Measurements from ENCODE around the gene IFT52. TPM values are rescaled to one million over a fixed set of nuclear protein-coding genes. Genes with fewer than 3 reads are reported as not detected.
"Not testable (repeated sequence)": the region's sequence is repeated elsewhere in the genome, so short reads cannot be mapped to it uniquely, and the experiment has no call there.

The IFT52 gene
- total RNA-seq, 1 experiment from 2014 or later = 67.7 TPM

DNA sequence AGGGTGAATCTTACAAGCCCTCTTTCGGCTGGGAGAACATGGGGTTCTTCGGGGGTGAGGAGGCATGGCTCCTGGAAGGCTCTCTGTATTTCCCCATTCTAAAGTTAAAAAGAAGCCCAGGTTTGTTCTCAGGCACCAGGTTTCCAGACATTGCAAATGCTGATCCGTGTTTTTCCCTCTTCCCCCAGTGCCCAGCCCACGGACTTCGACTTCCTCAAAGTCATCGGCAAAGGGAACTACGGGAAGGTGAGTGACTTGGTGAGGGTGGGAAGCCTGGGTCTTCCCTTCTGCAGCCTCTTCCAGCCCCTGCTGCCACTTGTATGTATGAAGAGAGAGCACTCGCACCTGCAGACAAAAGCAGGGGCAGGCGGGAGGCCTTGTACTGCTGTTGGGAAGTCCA is 23.3 kb upstream of the IFT52 start:
- no peak for DNase-seq (ENCODE audit: low read depth)

DNA sequence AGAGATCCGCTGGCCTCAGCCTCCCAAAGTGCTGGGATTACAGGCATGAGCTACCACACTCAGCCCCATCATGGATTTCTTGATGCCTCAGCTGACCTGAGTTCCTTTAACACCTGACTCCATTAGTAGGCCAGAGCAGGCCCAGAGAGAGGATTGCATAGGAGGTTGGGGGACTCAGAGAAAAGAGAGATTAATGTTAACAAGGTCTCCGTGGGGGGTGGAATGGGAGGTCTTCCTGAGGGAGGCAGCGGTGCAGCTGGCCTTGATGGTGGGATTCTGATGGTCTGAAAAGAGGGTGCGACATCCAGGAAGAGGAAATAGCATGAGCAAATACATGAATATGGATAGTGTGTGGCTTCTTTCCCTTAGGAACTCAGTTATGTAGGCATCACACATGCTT is 22.0 kb upstream of the IFT52 start:
- DNase-seq (ENCODE audit: low read depth) = no peak

DNA sequence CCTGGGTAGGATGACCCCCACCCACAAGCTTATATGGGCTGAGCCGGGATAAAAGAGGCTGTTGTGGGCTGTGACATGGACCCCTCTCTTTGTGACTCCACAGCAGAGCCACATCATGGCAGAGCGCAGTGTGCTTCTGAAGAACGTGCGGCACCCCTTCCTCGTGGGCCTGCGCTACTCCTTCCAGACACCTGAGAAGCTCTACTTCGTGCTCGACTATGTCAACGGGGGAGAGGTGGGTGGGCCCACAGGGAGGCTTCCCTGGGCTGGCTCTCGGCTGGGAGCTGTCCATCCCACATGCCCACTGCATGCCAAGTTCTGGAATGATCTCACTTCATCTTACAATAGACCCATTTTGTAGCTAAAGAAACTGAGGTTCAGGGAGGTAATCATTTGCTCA is 21.5 kb upstream of the IFT52 start:
- no peak for DNase-seq (ENCODE audit: low read depth)

DNA sequence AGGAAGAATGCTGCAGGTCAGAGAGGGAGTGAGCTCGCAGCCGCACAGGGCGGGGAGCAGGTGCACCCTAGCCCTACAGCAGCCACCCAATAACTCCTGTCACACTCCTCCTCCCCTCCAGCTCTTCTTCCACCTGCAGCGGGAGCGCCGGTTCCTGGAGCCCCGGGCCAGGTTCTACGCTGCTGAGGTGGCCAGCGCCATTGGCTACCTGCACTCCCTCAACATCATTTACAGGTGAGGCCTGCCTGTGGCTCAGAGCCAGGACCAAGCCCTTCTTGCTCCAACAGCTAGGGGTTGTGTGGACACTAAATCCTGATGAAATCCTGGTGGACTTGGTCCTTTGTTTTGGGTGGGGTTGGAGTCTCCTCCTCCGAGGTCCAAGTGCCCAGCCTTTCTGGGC is 20.2 kb upstream of the IFT52 start:
- no peak for DNase-seq (ENCODE audit: low read depth)

DNA sequence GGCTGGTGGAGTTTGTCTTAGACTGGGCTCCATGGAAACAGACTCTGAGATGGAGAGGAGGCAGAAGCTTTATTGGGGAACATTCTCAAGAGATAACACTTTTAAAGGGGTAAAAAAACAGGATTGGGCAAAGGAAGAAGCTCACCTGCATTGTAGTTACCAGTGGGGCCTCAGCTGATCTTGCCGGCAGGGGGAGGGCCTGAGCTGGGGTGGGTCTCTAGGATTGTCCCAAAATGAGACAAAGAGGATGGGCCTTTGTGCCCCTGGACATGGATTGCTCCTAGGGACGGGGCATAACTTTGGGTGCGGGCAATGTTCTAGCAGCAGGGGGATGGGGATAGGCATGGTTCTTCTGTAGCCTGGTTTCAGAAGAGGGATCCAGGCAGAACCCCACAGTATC is 19.4 kb upstream of the IFT52 start:
- no peak for DNase-seq (ENCODE audit: low read depth)

DNA sequence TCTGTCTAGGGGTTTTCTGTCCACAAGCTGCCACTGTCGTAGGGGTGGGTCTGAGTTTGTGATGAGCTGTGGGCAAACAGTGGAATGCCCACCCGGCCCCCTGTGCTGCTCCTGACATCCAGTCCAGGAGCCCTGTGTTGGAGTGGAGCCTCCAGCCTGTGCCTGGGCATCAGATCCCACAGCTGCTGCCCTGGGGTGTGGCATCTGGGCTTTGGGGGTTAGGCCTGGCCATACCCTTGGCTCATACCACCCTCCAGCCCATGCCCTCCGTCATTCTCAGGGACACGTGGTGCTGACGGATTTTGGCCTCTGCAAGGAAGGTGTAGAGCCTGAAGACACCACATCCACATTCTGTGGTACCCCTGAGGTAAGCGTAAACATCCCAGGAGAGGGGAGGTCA is 19.0 kb upstream of the IFT52 start:
- DNase-seq (ENCODE audit: low read depth) = no peak

DNA sequence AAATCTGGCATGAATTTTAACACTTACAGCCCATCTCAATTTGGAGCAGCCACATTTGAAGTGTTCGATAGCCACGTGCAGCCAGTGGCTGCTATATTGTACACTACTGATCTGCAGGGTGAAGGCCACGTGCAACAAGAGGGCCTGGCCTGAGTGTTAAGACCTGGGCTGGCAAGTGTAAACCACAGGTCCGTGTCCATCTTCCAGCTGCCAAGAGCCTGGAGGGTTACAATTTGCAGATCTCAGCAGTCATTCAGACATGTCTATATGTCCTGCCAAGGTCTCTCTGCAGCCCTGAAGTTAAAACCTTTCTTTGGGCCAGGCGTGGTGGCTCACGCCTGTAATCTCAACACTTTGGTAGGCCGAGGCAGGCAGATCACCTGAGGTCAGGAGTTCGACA is 17.8 kb upstream of the IFT52 start:
- DNase-seq (ENCODE audit: low read depth) = no peak

DNA sequence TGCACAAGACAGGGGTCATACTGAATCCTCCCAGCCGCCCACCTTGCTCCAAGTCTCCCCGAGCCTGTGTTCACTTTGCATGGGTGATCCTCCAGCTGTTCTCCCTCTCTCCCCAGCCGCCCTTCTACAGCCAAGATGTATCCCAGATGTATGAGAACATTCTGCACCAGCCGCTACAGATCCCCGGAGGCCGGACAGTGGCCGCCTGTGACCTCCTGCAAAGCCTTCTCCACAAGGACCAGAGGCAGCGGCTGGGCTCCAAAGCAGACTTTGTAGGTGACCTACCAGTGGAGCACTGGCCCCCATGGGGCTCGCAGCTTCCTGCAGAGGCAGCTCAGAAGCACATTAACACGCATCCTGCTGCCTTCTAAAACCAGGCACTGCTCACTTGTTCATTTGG is 14.6 kb upstream of the IFT52 start:
- no peak for DNase-seq (ENCODE audit: low read depth)

DNA sequence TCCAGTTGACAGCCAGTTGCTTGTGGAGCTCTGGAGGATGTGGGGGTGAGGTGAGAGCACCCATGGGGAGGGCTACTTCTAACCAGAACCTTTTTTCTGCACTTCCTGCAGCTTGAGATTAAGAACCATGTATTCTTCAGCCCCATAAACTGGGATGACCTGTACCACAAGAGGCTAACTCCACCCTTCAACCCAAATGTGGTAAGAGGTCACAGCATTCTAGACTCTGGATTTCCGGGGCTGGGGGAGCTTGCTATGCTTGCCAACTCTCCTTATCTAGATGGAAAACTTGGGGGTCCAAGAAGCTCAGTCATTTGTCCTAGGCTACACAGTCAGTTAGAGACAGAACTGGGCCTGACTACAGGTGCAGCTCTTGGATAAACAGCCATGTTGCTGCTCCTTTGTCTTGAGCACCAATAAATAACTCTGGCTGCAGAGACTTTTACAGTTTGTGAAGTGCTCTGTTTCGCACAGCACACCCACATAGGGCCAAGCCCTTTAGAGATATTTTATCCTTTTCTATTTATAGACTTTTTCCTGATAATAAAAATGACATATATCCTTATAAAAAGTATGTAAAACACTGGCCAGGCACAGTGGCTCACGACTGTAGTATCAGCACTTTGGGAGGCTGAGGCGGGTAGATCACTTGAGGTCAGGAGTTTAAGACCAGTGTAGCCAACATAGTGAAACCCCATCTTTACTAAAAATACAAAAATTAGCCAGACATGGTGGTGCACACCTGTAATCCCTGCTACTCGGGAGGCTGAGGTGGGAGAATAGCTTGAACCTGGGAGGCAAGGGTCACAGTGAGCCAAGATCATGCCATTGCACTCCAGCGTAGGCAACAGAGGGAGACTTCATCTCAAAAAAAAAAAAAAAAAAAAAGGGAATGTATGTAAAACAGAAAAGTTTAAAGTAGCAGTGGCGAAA is 10.6 kb upstream of the IFT52 start:
- peak; percentile 51 for DNase-seq (ENCODE audit: low read depth)

DNA sequence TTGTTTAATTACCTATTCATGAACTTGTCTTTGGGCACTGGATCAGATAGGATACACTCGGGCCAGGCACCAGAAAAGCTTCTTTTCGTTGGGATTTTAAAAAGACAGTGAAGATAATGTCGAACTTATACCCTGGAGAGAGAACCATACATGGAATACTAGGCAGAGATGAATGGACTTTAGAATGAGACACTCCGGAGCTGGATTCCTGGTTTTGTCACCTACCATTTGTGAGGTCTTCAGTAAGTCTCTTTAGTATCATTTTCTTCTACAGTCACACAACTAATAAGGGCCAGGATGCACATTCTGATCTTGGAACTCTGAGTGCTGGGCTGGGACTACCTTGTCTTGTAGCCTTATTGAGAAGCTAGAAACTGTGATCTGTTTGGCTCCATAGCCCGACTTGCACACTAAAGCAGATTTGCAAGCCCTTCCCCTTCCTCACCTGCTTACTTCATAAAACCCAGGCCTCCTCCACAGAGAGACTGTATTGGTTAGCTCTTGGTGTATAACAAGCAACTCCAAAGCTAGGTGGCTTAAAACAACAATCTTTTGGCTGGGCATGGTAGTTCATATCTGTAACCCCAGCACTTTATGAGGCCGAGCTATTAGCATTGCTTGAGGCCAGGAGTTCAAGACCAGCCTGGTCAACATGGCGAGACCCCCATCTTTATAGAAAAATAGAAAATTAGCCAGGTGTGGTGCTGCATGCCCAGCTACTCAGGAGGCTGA is 7.4 kb upstream of the IFT52 start:
- peak; percentile 27 for DNase-seq (ENCODE audit: low read depth)

DNA sequence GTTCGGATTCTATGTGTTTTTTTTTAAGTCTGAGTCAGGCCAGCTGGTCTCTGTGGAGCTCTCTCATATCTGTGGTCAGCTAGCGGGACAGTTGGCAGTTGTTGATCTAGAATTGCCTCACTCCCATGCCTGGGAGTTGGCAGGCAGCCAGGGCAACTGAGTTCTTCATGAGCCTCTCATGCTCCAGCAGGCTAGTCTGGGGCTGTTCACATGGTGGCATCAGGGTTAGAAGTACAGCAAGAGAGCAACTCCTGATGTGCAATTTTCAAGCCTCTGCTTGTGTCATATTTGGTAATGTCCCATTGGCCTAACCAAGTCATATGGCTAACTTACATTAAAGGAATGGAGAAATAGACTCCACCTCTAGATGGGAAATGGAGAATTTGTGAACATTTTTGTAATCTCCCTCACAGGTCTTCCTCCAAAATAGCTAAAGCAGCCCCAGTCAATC is 6.7 kb upstream of the IFT52 start:
- peak; percentile 99 for DNase-seq (ENCODE audit: low read depth)

DNA sequence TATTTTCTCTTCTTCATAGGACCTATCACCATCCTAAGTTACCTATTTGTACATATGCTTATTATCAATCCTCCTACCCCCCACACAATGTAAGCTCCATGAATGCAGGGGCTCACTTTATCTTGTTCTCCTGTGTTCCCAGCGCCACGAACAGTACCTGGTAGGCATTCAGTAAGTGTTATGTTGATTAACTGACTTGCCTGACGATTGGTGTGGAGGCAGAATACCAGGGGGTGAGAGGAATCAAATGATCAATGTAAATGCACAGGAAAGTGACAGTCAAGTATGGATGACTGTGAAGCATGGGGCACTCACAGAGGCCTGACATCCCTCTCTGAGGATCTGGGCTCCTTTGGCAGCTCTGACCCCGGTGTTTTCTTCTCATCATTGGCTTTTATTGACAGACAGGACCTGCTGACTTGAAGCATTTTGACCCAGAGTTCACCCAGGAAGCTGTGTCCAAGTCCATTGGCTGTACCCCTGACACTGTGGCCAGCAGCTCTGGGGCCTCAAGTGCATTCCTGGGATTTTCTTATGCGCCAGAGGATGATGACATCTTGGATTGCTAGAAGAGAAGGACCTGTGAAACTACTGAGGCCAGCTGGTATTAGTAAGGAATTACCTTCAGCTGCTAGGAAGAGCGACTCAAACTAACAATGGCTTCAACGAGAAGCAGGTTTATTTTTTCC is 6.1 kb upstream of the IFT52 start:
- peak; percentile 93 for DNase-seq (ENCODE audit: low read depth)

DNA sequence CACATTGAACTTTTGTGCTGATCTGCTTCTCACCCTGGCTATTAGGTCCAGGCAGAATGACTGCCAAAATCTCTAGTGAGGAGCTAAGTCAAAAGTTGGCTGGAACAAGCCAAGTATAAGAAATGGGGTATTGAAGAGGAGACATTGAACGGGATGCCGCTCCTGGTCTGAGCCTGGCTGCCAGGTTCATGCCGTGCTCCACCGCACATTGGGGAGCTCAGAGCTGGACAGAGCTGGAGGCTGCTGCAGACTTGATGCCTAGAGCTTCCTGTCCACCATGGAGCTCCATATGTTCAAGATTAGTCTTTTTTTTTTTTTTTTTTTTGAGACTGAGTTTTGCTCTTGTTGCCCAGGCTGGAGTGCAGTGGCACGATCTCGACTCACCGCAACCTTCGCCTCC is 4.1 kb upstream of the IFT52 start:
- DNase-seq (ENCODE audit: low read depth) = no peak

DNA sequence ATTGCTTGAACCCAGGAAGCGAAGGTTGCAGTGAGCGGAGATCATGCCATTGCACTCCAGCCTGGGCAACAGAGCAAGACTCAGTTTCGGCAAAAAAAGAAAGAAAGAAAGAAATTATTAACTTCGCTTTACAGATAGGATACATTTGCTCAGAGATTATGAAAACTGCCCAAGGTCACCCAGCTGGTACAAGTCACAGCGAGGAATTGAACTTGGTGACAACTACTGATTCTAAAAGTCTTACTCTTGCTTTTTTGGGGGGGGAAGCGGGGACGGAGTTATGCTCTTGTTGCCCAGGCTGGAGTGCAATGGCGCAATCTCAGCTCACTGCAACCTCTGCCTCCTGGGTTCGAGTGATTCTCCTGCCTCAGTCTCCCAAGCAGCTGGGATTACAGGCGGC is 2.2 kb upstream of the IFT52 start:
- DNase-seq (ENCODE audit: low read depth) = not testable (repeated sequence)

DNA sequence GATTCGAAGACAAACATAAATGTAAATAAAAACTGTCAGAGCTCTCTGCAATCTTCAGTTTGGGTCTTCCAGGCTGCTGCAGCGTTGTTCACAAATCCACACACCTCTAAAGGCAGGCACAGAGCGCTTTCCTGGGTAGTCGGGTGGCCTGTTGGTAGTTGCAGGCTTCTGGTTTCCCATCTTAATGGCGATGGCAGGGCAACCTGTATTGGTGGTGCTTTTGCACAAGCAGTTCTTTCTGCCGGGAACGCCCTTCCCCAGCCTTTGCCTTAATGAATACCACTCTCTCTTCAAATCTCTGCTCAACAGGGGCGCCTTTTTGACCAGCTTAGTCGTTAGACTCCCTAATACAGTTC is 723 bp upstream of the IFT52 start:
- no peak for DNase-seq (ENCODE audit: low read depth)

DNA sequence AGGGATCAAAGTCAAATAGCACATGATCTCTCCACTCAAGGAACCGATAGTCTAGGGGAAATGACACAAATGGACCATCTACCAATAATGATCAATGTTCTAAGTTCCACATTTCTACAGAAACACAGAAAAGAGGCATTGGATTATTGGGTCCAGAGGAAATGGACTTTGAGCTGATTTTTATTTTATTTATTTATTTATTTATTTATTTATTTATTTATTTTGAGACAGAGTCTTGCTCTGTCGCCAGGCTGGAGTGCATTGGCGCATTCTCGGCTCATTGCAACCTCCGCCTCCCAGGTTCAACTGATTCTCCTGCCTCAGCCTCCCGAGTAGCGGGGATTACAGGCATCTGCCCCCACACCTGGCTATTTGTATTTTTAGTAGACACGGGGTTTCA is 11.2 kb downstream of the IFT52 start:
- not testable (repeated sequence) for DNase-seq (ENCODE audit: low read depth)

DNA sequence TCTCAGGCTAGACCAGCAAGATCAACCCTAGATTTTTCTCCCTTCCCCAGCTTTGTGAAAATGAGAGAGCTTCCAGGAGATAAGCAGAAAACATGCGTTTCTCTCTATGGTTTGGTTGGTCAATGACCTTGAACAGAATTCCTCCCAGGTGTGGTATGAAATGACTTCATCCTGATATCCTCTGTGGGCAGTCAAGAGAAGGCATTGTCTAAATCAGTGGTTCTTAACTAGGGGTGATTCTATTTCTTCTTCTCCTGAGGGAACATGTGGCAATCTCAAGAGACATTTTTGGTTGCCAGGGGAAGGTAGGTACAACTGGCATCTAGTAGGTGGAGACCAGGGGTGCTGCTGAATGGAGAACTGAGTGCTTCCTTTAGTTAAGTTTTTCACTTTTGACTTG is 12.4 kb downstream of the IFT52 start:
- no peak for DNase-seq (ENCODE audit: low read depth)

DNA sequence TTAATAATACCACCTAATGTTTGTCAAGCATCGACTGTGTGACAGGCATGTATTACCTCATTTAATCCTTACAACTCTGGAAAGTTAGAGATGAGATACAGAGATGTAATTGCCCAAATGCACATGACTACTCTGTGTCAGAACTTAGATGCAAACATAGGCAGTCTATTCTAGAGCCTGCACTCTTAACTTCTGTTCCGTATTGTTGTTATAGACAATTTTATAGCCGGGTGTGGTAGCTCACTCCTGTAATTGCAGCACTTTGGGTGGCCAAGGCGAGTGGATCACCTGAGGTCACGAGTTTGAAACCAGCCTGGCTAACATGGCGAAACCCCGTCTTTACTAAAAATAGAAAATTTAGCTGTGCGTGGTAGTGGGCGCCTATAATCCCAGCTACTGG is 15.0 kb downstream of the IFT52 start:
- no peak for DNase-seq (ENCODE audit: low read depth)

DNA sequence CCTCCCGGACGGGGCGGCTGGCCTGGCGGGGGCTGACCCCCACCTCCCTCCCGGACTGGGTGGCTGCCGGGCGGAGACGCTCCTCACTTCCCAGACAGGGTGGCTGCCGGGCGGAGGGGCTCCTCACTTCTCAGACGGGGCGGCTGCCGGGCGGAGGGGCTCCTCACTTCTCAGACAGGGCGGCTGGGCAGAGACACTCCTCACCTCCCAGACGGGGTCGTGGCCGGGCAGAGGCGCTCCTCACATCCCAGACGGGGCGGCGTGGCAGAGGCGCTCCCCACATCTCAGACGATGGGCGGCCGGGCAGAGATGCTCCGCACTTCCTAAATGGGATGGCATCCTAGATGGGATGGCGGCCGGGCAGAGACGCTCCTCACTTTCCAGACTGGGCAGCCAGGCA is 16.5 kb downstream of the IFT52 start:
- not testable (repeated sequence) for DNase-seq (ENCODE audit: low read depth)

DNA sequence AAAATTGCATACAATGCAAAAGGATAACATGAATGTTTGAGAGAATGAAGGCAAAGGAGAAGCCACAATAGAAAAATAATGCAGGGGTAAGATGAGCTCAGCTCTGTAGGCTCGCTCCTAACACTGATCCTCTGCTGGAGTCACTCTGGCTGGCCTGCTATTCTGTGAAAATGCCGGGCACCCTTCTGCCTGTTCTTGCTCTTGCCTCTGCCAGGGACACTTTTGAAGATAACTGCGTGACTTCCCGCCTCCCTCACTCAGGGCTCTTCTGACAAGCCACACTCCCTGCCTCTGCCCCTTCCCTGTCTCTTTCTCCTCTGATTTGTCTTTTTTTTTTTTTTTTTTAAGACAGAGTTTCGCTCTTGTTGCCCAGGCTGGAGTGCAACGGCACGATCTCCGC is 40.9 kb downstream of the IFT52 start:
- no peak for DNase-seq (ENCODE audit: low read depth)

DNA sequence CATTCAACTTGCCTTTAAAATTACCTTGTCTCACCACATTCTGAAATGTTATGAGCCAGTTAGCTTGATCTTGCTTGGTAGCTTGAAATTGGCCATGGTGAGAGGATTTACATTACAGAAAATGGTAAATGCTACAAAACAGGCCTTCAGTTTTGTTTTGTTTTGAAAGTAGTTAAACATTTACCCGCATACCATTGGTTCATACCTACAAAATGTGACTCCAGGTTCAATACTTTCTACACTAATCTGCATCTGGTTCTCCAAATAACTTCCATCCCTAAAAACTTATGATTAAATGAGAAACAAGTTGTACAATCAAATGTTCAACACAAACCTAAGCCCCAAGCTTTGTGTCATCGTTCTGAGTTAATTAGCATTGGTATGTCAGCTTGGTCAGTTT is 45.7 kb downstream of the IFT52 start:
- DNase-seq (ENCODE audit: low read depth) = no peak

DNA sequence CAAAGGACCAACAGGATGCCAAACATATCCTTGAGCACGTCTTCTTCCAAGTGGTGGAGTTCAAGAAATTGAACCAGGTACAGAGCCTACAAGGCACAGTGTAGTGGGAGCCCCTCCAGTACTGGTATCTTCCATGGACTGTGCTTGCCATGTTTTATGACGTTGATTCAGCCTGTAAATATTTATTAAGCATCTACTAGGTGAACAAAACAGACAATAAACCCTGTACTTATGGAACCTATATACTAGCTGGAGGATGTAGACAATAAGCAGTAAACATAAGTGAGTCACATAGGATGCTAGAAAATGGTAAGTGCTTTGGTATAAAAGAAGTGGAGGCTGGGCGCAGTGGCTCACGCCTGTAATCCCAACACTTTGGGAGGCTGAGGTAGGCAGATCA is 51.8 kb downstream of the IFT52 start:
- no peak for DNase-seq (ENCODE audit: low read depth)

Measured in M059J (cell line).